ENCODE measurements around the gene R3HDM4.

Gene R3HDM4

GRCh38 chr19:950352-951066 lies 37.5 kb upstream of the R3HDM4 start:
- DNase-seq (ENCODE audit: low read depth): no peak
- TF ChIP-seq CTCF (conservative IDR thresholded peaks at IDR 0.05; ENCODE audit: low read length): no peak
- no peak overlapping the region for H3K4me3 ChIP-seq (ENCODE audit: low read length)

- DNase-seq (ENCODE audit: low read depth): no peak
- TF ChIP-seq CTCF (conservative IDR thresholded peaks at IDR 0.05; ENCODE audit: low read length): no peak
- no peak overlapping the region for H3K4me3 ChIP-seq (ENCODE audit: low read length)
Observed at GRCh38 chr19:948842-949496, 36.0 kb upstream of the R3HDM4 start.

GRCh38 chr19:947707-948539 lies 34.9 kb upstream of the R3HDM4 start:
- no peak for DNase-seq (ENCODE audit: low read depth)
- no peak for TF ChIP-seq CTCF (conservative IDR thresholded peaks at IDR 0.05; ENCODE audit: low read length)
- no peak overlapping the region for H3K4me3 ChIP-seq (ENCODE audit: low read length)

GRCh38 chr19:947090-947706 lies 34.2 kb upstream of the R3HDM4 start:
- H3K4me3 ChIP-seq (ENCODE audit: low read length): no peak overlapping the region
- no peak for TF ChIP-seq CTCF (conservative IDR thresholded peaks at IDR 0.05; ENCODE audit: low read length)
- no peak for DNase-seq (ENCODE audit: low read depth)

- DNase-seq (ENCODE audit: low read depth): no peak
- TF ChIP-seq CTCF (conservative IDR thresholded peaks at IDR 0.05; ENCODE audit: low read length): no peak
Observed at GRCh38 chr19:945401-946252, 32.6 kb upstream of the R3HDM4 start.

GRCh38 chr19:944663-945241 lies 31.7 kb upstream of the R3HDM4 start:
- DNase-seq (ENCODE audit: low read depth): no peak
- TF ChIP-seq CTCF (conservative IDR thresholded peaks at IDR 0.05; ENCODE audit: low read length): no peak
- H3K4me3 ChIP-seq (ENCODE audit: low read length): no peak overlapping the region

More at GRCh38 chr19:945401-946252, 32.6 kb upstream of the R3HDM4 start:
- H3K4me3 ChIP-seq (ENCODE audit: low read length): no peak overlapping the region
